HEK293 (cell line): ENCODE results near the gene MUTYH.

ENCODE experiments used
- GFI1B ChIP-seq: fragments of 450-650 bp; formaldehyde crosslinking; IDR thresholded peaks from 2 replicates; pipeline ENCODE4 v1.5.1; 2016; ENCODE audit warnings: missing biosample characterization, missing genetic modification characterization
- MEIS1 ChIP-seq: sonication (generic); formaldehyde crosslinking; IDR thresholded peaks from 2 replicates; pipeline ENCODE4 v1.8.1; 2022; ENCODE audit warnings: missing genetic modification reagents, mild to moderate bottlenecking, borderline replicate concordance
- MYNN ChIP-seq: fragments of 450-650 bp; formaldehyde crosslinking; IDR thresholded peaks from 2 replicates; pipeline ENCODE4 v1.5.1; 2016; ENCODE audit warnings: missing biosample characterization, missing genetic modification characterization, borderline replicate concordance
- PRDM2 ChIP-seq: fragments of 450-650 bp; formaldehyde crosslinking; IDR thresholded peaks from 2 replicates; pipeline ENCODE4 v1.5.1; 2016; ENCODE audit warnings: missing biosample characterization, missing genetic modification characterization, borderline replicate concordance
- REST ChIP-seq: fragments of 450-650 bp; formaldehyde crosslinking; IDR thresholded peaks from 2 replicates; pipeline ENCODE4 v1.5.1; 2016; ENCODE audit warnings: missing biosample characterization, missing genetic modification characterization
- SETDB1 ChIP-seq: IDR thresholded peaks from one replicate; pipeline ENCODE4 v1.6.1; 2017; ENCODE audit warnings: mild to moderate bottlenecking, low read length, moderate library complexity, mixed read lengths; ENCODE audit not compliant: insufficient read length
- ZBTB10 ChIP-seq: fragments of 450-650 bp; formaldehyde crosslinking; IDR thresholded peaks from 2 replicates; pipeline ENCODE4 v1.5.1; 2016; ENCODE audit warnings: missing biosample characterization, missing genetic modification characterization
- ZBTB48 ChIP-seq: fragments of 450-650 bp; formaldehyde crosslinking; IDR thresholded peaks from 2 replicates; pipeline ENCODE4 v1.5.1; 2016; ENCODE audit warnings: missing biosample characterization, missing genetic modification characterization
- ZFHX2 ChIP-seq: fragments of 450-650 bp; formaldehyde crosslinking; conservative IDR thresholded peaks from 2 replicates; pipeline ENCODE4 v1.5.1; 2016; ENCODE audit warnings: missing biosample characterization, missing genetic modification characterization
- ZNF10 ChIP-seq: fragments of 450-650 bp; formaldehyde crosslinking; IDR thresholded peaks from 2 replicates; pipeline ENCODE4 v1.5.1; 2017; ENCODE audit warnings: missing biosample characterization, missing genetic modification characterization
- ZNF112 ChIP-seq: fragments of 450-650 bp; formaldehyde crosslinking; IDR thresholded peaks from 2 replicates; pipeline ENCODE4 v1.5.0; 2017; ENCODE audit warnings: missing biosample characterization, missing genetic modification characterization
- ZNF121 ChIP-seq: fragments of 450-650 bp; formaldehyde crosslinking; IDR thresholded peaks from 2 replicates; pipeline ENCODE4 v1.5.1; 2016; ENCODE audit warnings: missing biosample characterization, missing genetic modification characterization
- ZNF184 ChIP-seq: fragments of 450-650 bp; IDR thresholded peaks from 2 replicates; pipeline ENCODE4 v1.5.1; 2018; ENCODE audit warnings: missing biosample characterization, mild to moderate bottlenecking, missing genetic modification characterization
- ZNF274 ChIP-seq, 2 experiments: fragments of 200-500 bp in 1 of 2; fragments of 450-650 bp in 1 of 2; sonication (Bioruptor generic) in 1 of 2; formaldehyde crosslinking in 1 of 2; IDR thresholded peaks; 2 replicates each; pipeline versions ENCODE4 v1.5.1 to v1.6.1; 2014 to 2016; ENCODE audit warnings: borderline replicate concordance in 1 of 2, inconsistent platforms in 1 of 2, low read length in 1 of 2, missing biosample characterization in 1 of 2, missing genetic modification characterization in 1 of 2
- ZNF391 ChIP-seq: fragments of 450-650 bp; formaldehyde crosslinking; IDR thresholded peaks from 2 replicates; pipeline ENCODE4 v1.5.1; 2016; ENCODE audit warnings: low read depth, missing biosample characterization, missing genetic modification characterization, borderline replicate concordance
- ZNF416 ChIP-seq: fragments of 450-650 bp; formaldehyde crosslinking; IDR thresholded peaks from 2 replicates; pipeline ENCODE4 v1.5.1; 2016; ENCODE audit warnings: missing biosample characterization, missing genetic modification characterization
- ZNF433 ChIP-seq: fragments of 450-650 bp; formaldehyde crosslinking; IDR thresholded peaks from 2 replicates; pipeline ENCODE4 v1.5.1; 2016; ENCODE audit warnings: missing biosample characterization, missing genetic modification characterization, low read depth
- ZNF449 ChIP-seq: fragments of 450-650 bp; formaldehyde crosslinking; IDR thresholded peaks from 2 replicates; pipeline ENCODE4 v1.5.1; 2017; ENCODE audit warnings: missing biosample characterization, mild to moderate bottlenecking, missing genetic modification characterization, moderate library complexity
- ZNF596 ChIP-seq: fragments of 450-650 bp; IDR thresholded peaks from 2 replicates; pipeline ENCODE4 v1.5.0; 2018; ENCODE audit warnings: missing biosample characterization, mild to moderate bottlenecking, missing genetic modification characterization, moderate library complexity
- ZNF600 ChIP-seq: fragments of 450-650 bp; formaldehyde crosslinking; IDR thresholded peaks from 2 replicates; pipeline ENCODE4 v1.5.1; 2016; ENCODE audit warnings: missing biosample characterization, missing genetic modification characterization
- ZNF664 ChIP-seq: fragments of 450-650 bp; formaldehyde crosslinking; IDR thresholded peaks from 2 replicates; pipeline ENCODE4 v1.5.1; 2016; ENCODE audit warnings: missing biosample characterization, missing genetic modification characterization
- ZNF704 ChIP-seq: fragments of 450-650 bp; formaldehyde crosslinking; IDR thresholded peaks from 2 replicates; pipeline ENCODE4 v1.5.1; 2016; ENCODE audit warnings: missing biosample characterization, missing genetic modification characterization
- ZNF843 ChIP-seq: fragments of 450-650 bp; formaldehyde crosslinking; IDR thresholded peaks from 2 replicates; pipeline ENCODE4 v1.5.1; 2016; ENCODE audit warnings: missing biosample characterization, missing genetic modification characterization

MUTYH gene

GRCh38 chr1:45339789-45340558 lies at the start of gene MUTYH, which contains the start of gene TOE1 (continued):
- no peak for TF ChIP-seq ZNF704 (tag by site-specific recombination)
- no peak for TF ChIP-seq ZNF416 (tag by site-specific recombination)
- TF ChIP-seq ZNF843 (tag by site-specific recombination) = peak; percentile 51
- no peak for TF ChIP-seq ZNF274 (IDR thresholded peaks at IDR 0.05; ENCODE audit: low read length)
- no peak for TF ChIP-seq ZNF274 (tag by site-specific recombination; IDR thresholded peaks at IDR 0.05; ENCODE audit: borderline replicate concordance)
- TF ChIP-seq MYNN (tag by site-specific recombination) = no peak
- no peak for TF ChIP-seq MEIS1 (CRISPR knock-in tag)
- 0 out of 2 replicates have a peak, but pooled peaks have one; percentile 61 for TF ChIP-seq ZNF391 (tag by site-specific recombination)
- peak; percentile 80 for TF ChIP-seq REST (tag by site-specific recombination)
- TF ChIP-seq ZNF596 (tag by site-specific recombination) = no peak
- peak; percentile 1; the same call in 1 of the 2 replicates for TF ChIP-seq ZNF449 (tag by site-specific recombination)
- no peak for TF ChIP-seq PRDM2 (tag by site-specific recombination)
- TF ChIP-seq ZNF10 = no peak
- peak; percentile 88 for TF ChIP-seq ZFHX2 (tag by site-specific recombination)
- TF ChIP-seq ZBTB48 (tag by site-specific recombination) = no peak
- no peak for TF ChIP-seq ZNF184 (tag by site-specific recombination)
- TF ChIP-seq SETDB1 = no peak
- peak; percentile 3; the same call in 1 of the 2 replicates for TF ChIP-seq ZNF664 (tag by site-specific recombination)
- peak; percentile 96 for TF ChIP-seq ZNF600 (tag by site-specific recombination)
- TF ChIP-seq ZNF433 (tag by site-specific recombination) = no peak
- TF ChIP-seq ZBTB10 (tag by site-specific recombination) = no peak; the same call in 1 of the 2 replicates
- no peak for TF ChIP-seq ZNF112
- TF ChIP-seq GFI1B = no peak
- no peak for TF ChIP-seq ZNF121 (tag by site-specific recombination)
